ENCODE measurements around the gene DLX1.

DNA sequence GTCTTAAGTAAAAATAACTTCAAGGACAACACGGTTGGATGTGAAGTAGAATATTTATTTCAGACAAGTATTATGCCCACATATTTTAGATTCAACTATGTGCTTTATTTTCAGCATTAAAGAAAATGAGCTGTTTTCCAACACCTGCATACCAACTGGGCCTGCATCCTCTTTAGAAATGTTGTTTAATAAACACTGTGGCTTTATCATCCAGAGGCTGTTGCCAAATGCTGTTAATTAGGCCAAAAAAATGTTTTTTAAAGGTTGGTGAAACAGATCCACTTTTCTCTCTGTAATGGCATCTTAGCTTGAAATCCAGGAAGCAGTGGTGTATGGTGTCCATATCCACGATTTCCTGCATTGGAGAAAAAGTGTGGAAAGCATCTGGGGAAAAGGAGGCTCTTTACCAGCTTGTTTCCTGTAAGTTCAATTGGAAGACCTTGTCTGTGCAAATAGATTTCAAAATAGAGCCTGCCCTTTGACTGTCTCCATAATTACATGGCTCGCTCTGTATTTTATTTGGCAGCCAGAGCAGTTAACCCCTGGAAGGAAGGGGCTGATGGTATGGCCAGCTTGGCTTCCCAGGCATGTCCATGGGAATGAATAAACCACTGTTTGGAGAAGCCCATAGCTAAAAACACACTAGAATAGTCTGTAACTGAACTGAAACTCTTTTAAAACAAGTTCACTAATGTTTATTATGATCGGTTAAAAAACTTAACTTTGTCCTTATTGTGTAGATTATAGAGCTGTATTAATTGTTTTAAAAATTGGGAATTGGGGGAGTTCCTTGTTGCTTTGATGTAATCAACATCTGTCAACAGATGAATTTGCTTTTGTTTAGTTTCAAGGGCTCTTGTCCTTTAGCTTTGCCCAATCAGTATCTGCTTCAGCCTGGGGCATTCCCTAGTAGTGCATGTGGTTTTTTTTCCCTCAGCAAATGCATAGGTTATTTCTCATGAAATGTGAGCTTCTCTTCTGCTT lies 33.0 kb upstream of the DLX1 start:
- TF ChIP-seq, protein P1, sequence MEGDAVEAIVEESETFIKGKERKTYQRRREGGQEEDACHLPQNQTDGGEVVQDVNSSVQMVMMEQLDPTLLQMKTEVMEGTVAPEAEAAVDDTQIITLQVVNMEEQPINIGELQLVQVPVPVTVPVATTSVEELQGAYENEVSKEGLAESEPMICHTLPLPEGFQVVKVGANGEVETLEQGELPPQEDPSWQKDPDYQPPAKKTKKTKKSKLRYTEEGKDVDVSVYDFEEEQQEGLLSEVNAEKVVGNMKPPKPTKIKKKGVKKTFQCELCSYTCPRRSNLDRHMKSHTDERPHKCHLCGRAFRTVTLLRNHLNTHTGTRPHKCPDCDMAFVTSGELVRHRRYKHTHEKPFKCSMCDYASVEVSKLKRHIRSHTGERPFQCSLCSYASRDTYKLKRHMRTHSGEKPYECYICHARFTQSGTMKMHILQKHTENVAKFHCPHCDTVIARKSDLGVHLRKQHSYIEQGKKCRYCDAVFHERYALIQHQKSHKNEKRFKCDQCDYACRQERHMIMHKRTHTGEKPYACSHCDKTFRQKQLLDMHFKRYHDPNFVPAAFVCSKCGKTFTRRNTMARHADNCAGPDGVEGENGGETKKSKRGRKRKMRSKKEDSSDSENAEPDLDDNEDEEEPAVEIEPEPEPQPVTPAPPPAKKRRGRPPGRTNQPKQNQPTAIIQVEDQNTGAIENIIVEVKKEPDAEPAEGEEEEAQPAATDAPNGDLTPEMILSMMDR (IDR thresholded peaks at IDR 0.05), result no peak
- TF ChIP-seq POLR2A (IDR thresholded peaks at IDR 0.05), result no peak

All from Peyer's patch (tissue), 4 donors.